HUDEP-2 (cell line): ENCODE measurements around the gene MDH1B.

ENCODE experiments used
- DNase-seq, 76 experiments: peaks; one replicate each; lab custom pipeline; 2025; ENCODE audit not compliant: unreplicated experiment in 76 of 76; lab: John Stamatoyannopoulos, UW

The MDH1B gene

DNA sequence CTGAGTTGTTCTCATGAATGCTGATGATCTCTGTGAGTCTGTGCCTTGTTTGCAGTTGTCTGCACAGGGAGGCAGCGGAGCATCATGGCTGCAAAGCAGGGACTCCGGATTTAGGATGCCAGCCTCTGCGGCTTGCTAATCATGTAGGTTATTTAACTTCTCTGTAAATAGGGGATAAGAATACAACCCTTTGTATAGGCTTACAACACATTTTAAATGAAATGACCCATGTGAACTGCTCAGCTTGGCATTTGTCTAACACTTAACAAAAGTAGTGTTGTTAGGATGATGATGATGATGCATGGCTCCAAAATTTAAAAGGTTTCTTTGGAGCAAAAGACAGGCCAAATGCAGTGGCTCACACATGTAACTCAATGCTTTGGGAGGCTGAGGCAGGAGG lies 66.3 kb downstream of the MDH1B start:
- DNase-seq: no peak

DNA sequence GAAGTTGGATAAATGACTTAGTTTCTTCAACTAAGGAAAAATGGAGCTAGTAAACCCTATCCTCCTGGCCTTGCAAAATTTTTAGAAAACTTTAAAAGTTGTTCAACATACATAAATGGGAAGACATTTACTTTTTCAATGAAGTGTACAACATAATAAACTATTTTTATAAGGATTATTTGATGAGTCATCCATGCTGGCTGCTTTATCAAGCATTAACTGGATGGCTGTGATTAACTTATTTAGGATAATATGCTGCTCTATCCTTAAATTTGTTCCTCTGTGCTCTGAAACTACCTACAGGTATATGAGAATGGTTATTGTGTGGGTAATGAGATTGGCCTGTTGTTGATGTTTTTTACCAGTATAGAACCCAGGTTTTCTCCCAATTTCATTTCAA lies 68.2 kb downstream of the MDH1B start:
- DNase-seq: no peak

DNA sequence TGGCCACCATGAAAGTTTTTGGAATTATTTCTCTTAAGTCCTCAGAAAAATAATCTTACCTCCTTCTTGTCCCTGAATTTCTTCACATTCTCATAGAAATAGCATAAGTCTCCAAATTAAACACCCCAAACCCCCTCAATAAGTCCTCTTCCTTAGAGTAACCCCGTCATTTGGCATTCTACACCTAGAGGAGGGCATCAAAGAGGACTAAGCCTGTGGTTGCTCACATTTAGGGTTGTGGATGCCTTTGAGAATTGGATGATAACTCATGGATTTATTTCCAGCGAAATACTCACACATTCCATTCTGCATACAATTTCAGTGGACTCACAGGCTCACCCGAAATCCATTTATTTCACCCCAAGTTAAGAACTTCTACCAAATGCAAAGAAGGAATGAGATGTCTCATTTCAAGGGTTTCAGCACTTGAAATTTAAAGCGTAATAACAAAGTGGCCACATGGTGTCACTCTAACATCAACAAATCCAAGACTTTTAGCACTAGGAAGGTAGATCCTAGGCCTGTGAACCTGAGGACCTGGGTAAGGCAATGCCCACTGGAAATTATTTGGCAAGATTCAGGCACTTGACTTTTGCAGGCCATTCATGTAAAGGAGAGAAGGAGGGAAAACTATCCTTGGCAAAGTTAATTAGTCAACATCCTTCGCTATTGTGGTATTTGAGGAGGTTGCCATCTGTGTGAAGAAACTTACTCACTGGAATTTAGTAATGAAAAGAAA lies 71.6 kb downstream of the MDH1B start:
- DNase-seq: peak in 30 of 76 experiments; percentile 0 to 53 (median 26)

DNA sequence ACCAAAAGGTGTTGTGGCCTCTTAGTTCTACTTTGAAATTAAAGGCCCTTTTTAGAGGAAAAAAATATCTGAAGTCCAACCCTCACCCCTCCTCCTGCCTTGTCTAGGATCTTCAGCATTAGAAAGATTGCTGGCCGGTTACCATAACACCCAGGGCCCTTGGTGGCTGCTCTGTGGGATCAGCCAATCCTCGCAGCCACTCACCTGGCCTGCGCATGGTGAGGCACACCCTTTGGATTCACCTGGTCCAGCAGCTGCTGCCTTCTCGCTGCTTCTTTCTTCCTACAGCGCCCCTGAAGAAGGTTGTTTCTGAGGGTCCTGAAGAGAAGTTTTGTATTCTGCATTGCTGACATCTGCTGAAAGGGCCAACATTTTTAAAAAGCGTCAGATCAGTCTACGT lies 72.2 kb downstream of the MDH1B start:
- no peak for DNase-seq

DNA sequence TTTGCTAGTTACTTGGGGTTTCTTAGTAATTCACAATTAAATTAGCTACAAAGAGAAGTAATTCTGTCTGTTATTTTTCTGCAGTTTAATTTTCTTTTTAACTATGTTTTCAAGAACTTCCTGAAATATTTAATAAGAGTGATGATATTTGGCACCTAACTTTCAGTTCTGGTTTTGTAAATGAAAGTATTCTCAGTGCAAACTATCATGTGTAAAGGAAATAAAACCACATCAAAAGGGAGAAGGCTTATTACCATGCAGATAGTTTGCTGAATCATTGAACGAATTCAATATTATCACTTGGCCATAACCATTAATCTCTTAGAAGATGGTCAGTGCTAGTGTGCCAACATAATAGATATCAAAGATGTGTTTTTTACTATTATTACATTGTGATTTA lies 76.1 kb downstream of the MDH1B start:
- no peak for DNase-seq

DNA sequence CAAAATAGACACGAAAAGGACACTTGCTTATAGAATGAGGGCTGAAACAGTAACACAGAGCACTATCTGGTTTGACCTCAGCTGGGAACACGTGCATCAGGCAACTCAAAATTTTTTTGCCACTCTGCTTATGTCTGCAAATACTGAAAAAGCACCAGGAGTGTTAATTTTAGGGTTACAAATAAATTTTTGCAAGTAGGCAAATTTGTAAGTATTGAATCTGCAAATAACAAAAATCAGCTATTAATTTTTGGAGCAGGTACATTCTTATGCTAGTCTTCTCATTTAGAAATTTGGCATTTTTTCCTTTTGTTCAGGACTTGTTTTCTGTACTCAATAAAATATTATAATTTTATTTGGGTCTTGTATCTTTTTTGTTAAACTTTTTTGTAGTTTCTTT lies 76.7 kb downstream of the MDH1B start:
- no peak for DNase-seq
